NCI-H2081 treated with DMSO at 0.1 percent for 48 hours (cell line): ENCODE results near the gene MME.
"Not testable (repeated sequence)": the region's sequence is repeated elsewhere in the genome, so short reads cannot be mapped to it uniquely, and the experiment has no call there.

Experiments
- DNase-seq: peaks from one replicate; lab custom pipeline; 2025; lab: John Stamatoyannopoulos, UW

The MME gene

DNA sequence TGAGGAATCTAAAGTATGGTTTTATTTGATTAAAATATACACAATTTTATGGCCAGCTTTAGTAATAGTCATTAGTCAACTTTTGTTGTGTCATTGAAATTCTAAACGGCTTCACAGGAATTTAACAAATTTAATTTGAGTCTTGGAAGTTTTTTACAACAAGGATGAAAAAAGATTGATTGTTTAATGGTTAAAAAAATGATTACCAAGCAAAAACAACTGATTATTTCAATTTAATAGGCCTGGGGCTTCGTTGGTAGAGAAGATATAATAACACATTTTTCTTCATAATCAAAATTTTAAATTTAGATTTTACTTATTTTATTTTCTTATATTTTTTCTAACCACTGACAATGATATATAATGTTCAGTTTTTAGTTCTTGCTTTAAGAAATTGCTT, 4.4 kb downstream of the MME start:
- DNase-seq, result no peak

DNA sequence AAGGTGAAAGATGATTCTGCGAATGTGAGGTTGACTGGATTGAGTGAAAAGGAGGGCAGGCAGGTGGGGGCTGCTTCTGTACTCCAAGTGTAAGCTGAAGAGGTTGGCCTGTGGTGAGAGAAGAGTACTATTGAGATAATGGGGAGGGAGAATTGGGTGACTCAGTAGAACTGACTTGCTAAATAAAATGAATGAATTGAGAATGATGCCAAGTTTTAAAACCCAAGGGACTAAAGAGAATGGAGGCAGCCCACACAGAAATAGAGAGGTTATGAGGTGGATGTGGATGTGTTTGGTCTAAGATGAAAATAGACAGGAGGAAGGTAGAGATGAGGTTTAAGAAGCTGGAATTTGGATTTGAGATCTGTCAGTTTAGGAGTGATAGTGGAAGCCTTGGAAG, 5.9 kb downstream of the MME start:
- DNase-seq, result no peak

DNA sequence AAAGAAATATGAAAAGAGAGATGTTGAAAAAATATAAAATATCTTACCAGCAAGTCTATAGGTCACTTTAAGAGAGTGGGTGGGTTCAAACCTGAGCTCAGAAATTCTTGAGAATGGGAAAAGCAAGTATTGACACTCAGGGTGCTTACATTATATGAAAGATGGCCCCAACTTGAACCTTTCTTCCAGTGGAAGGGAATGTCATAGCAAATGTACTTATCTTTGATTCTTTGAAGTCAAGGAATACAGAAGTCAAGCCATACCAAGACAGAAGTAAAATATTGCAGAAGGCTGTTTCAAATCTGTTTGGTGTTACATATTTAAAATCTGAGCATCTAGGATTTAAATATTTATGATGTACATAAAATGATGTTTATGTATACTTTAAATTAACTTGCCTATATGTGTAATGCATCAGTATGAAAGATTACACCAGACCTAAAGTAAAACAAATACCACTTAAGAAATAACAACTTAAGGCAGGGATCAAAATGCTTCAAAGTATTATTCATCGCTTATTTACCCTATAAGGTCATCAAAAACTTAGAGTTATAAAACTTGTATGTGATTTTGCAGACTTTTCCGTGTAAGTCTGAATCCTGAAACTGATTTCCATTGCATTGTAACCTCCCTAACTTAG, 8.7 kb downstream of the MME start:
- DNase-seq, result no peak

DNA sequence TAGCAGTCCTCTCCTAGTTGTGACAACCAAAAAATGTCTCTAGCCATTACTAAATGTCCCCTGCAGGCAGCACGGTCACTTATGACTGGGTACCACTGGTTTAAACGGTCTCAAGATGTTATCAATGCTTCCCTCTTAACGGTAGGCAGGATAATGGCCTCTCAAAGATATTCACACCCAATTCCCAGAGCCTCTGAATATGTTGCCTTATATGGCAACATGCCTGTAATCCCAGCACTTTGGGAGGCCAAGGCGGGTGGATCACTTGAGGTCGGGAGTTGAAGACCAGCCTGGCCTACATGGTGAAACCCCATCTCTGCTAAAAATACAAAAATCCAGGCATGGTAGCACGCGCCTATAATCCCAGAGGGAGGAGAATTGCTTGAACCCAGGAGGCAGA, 9.4 kb downstream of the MME start:
- DNase-seq, result no peak

DNA sequence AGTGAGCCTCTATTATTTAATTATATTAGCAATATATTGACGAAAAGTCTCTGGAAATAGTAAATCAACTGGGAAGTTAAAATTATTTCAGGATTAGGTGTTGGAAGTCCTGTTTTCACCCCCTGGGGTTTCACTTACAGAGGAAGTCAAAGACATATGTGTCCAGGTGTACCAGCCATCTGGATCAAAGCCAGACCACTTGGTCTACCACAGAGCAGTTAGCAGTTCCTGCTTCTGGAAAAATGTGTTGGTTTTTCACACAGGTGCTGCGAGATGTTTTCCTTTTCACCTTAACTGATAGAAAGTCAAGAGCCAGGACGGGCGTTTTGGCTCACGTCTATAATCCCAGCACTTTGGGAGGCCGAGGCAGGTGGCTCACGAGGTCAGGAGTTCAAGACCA, 13.1 kb downstream of the MME start:
- peak; percentile 88 for DNase-seq

DNA sequence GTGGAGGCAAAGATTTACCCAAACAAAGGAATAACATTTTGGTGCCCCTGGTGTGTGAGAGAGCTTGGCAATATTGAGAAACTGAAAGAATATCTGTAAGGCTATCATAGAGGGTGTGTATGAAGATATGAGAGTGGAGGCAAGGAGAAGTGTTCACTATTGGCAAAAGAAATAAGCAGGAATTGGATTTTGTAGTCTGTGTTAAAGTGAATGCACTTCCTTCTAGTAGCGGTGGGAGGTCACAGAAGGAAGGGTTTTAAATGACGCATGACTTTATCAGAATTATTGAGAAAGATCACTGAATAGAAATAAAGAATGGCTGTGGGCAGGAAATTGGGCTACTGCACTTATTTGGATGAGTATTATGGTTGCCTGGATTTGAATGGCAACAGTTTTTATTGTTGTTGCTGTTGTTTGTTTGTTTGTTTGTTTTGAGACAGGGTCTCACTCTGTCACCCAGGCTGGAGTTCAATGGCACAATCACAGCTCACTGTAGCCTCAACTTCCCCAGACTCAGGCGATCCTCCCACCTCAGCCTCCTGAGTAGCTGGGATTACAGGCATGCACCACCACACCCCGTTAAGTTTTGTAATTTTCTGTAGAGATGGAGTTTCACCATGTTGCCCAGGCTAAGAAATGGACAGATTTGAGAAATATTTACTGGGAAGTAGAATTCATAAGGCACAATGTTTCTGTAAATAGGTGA, 16.3 kb downstream of the MME start:
- no peak for DNase-seq

DNA sequence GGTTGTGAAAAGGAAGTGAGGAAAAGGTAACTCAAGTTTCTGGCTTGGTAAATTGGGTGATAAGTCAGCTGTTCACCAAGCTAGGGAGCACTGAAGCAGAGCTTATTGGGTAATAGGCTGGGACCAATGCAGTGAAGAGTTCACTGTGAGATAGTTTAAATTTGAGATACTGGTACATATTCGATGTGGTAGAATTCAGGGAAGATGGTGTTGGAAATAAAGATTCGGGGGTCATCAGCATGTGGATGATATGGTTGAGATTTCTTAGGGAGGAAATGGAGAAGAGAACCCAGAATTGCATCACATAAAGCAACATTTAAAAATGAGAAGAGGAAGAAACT, 16.9 kb downstream of the MME start:
- no peak for DNase-seq

DNA sequence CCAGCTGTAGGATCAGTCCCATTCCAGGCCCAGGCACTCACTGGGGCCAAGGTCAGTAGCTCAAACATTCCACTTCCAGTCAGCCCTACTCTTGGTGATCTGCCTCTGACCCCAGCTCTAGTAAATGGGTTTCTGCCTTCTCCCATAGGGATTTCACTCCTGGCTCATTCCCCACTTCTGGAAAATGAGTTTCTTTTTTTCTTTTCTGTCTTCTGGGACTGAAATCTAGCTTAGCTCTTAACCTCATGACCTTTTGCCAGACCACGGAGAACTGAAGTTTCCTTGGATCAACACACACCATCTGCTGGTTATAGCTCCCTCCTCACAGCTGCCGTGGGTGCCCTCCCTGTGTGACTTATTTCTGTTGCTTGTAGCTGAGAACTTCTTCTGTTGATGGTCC, 21.3 kb downstream of the MME start:
- no peak for DNase-seq

DNA sequence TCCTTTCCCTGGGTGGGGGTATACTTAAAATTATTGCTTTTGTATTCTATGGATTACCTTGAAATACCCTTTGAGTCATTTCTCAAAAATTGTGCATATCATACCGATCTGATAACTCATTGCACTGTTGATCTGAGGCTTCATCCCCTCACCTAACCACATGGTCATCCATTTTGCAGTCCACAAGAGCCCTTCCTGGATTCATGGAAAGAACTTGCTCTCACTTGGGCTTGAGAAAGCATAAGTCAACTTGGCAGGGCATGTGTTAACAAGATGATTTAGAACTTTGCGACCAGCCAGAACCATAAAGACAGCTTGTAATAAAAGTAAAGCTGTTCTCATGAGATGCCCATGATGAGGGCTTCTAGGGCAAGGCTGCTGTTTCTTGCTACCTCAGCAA, 22.2 kb downstream of the MME start:
- DNase-seq, result no peak

DNA sequence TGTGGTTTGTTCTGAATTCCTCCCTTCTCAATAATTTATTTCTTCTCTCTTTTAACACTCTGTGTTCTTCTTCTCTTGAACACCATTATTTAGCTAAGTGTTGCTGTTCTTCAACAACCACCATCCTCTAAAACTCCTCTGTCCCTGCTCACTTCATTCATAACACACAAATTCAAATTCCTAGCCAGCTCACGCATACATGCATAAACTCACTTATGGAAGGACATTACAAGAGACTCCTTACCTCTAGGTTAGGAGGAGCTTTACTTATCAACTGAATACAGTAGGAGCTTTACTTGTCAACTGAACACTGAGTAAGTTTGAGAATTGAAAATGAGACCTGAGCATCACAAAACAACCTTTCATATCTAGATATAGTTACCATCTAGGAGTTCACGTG, 23.6 kb downstream of the MME start:
- no peak for DNase-seq

DNA sequence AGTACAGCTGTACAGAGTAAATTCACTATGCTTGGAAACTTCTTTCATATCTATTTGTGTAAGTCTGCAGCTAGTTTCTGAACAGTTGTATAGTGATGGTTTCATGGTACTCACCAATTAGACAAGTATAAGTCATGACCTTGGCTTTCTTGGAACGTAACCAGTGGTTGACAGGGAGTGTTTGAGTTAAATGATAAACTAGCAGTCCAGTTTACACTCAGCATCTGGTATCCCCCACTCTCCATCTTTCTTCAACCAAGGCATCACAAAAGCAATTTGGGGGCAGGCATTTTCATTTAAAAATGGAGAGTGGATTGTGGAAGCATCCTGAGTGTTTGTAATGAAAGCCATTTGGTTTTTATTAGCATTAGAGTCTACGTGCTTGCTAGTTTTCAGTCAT, 26.0 kb downstream of the MME start:
- DNase-seq, result no peak

DNA sequence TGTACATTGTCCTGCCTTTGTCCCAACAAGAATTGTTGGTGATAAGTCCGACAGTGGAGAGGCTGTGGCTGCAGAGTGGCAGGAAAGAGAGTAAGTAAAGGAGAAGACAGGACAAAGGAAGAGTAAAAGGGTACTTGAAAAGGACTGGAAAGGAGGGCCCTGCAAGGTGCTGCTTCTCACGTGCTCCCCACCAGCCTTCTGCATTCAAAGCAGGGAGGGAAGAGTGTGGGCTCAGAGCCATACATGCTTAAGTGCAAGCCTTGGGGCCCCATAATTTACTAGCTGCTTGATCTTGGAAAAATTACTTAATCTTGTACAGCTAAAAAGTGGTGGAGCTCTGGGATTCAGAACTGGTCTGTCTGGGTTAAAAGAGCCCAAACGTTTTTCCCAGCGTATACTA, 29.9 kb downstream of the MME start:
- DNase-seq, result no peak

DNA sequence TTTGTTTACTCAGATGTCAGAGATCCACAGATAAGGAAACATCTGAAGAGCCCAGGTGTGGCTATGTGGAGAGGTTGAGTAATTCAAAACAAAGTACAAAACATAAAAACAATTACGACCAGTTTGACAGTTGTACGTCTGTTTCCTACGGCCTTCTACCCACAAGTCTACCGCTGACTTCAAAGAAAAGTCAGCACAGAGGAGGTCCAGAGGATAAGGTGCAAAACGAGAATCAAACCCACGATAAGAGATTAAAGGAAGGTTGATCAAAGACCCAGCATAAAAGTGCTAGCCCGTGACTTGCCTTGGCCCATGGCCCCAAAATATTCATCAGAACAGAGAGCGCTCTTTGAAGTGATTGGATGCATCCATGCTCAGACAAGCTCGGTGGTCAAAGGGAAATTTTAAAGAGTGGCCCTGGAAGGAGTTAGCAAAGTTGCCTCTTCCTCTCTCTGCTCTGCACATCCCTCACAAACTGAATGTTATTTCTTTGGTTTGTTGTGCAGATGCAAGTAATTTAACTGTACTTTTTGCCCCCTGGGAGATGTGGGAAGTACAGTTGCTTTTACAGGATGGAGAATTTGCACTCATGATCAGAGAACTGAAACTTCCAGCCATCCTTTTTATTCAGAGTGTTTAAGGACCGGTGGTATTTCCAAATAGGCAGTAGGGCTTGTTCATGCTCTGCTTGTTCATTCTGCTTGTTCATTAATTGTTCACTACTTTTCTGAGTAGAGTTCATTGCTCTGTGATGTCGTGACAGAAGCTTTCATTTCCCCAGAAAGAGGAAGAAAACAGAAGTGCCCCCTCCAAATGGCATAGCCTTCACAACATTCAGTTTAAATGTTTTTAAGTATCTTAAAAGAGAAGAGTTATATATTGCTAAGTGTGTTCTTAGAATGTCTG, 31.1 kb downstream of the MME start:
- no peak for DNase-seq

DNA sequence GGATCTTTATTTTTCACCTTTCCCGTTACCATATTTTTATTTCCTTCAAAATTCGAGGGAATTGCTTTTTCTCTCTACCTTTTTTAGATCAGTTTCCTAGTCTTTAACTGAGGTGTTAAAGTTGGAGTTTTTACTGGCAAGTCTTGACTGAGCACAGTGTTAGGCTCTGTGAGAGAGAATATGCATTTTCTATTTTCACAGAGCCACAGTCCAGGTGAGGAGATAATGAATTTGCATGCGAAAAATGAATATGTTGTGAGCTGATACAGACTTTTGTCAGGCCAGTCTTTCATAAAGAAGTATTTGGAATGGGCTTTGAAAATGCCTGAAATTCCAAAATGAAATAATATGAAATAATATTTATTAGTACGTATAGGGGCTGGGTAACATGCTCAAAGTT, 31.9 kb downstream of the MME start:
- no peak for DNase-seq

DNA sequence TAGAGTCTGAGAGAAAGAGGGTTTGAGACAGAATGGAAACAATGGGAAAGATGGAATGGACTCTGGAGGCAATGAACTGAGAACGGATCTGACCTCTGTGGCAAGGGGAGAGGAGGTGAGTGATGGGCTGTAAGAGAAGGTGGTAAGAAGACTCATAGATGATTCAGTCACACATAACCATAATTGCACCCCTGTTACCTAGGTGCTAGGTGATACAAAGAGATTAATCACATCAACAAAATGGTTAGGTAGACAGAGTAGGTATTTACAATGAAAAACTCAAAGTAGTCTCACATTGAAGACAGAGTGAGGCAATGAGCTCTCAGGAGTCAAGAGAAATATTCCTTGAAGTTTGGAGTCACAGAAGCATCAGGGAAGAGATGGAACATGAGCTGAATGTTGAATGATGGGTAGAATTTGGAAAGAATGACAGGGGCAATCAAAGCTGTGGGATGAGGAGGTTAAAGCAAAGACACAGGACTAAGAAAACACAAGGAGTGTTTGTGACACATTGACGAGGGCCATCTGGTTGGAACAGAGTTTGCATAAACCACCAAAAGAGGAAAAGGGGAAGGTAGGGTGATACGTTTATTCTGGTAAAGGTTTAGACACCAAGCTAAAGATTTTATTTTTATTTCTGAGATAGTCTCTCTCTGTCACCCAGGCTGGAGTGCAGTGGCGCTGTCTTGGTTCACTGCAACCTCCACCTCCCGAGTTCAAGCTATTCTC, 32.7 kb downstream of the MME start:
- DNase-seq, result no peak

DNA sequence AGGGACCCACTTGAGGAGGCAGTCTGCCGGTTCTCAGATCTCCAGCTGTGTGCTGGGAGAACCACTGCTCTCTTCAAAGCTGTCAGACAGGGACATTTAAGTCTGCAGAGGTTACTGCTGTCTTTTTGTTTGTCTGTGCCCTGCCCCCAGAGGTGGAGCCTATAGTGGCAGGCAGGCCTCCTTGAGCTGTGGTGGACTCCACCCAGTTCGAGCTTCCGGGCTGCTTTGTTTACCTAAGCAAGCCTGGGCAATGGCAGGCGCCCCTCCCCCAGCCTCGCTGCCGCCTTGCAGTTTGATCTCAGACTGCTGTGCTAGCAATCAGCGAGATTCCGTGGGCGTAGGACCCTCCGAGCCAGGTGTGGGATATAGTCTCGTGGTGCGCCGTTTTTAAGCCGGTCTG, 44.6 kb downstream of the MME start:
- not testable (repeated sequence) for DNase-seq

DNA sequence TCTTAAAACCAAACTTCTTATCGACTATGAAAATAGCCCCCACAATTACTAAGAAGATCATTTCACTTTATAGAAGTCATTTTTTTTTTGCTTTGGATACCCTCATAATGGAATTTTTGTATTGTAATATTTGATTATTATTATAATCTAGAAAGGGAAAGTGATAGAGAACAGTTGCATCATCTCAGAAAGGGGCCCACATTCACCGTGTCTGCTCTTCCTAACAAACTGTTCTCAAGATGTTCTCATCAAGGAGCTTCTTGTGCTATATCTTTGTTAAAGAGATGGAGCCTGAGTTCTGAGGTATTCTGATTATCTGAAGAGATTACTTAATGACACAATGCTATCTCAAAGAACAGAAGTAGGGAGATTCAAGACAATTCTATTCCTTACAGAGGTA, 49.3 kb downstream of the MME start:
- DNase-seq, result no peak

DNA sequence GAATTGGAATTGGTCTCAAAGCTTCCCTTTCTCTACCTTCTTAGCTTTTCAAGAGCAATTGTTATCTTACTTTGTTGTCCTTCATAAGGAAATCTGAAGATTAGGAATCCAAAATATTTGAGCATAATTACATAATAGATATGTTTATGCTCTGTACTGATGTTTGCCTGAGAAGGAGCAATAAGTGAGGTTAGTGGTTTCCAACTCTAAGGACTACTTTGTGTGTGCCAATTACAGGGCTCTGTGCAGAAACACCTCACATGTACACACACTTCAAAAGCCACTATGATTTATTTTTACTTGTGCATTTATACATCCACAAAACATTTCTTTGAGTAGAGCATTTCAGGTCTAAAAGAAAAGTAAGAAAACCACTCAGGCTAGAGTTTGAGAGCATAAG, 49.9 kb downstream of the MME start:
- DNase-seq, result no peak

DNA sequence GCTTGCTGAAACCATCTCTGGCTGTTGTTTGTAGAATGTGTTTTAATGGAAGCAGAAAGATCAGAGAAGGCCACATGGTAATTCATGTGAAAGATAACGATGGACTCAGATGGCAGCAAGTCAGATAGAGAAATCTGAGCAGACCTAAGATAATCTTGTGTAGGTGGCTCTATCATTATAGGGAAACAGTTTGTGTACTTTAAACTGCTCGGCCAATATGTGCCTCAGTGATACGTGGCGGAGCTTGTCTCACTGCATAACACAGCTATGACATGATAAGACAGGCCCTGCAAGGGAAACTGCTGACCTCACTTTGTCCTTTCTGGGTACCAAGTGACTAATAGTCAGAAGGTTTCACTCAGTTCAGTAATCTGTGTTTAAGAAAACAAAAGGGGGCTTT, 51.0 kb downstream of the MME start:
- DNase-seq, result no peak

DNA sequence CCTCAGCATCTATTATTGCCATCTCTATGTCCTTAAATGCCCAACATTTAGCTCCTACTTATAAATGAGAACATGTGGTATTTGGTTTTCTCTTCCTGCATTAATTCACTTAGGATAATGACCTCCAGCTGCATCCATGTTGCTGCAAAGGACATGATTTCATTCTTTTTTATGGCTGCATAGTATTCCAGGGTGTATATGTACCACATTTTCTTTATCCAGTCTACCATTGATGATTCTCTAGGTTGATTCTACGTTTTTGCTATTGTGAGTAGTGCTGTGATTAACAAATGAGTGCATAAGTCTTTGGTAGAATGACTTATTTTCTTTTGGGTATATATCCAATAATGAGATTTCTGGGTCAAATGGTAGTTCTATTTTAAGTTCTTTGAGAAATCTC, 54.2 kb downstream of the MME start:
- not testable (repeated sequence) for DNase-seq

DNA sequence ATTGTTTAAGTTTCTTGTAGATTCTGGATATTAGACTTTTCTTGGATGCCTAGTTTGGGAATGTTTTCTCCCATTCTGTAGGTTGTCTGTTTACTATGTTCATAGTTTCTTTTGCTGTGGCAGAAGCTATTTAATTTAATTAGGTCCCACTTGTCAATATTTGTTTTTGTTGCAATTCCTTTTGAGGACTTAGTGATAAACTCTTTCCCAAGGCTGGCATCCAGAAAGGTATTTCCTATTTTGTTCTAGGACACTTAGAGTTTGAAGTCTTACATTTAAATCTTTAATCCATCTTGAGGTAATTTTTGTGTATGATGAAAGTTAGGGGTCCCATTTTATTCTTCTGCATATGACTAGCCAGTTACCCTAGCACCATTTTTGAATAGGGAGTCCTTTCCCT, 54.9 kb downstream of the MME start:
- no peak for DNase-seq

DNA sequence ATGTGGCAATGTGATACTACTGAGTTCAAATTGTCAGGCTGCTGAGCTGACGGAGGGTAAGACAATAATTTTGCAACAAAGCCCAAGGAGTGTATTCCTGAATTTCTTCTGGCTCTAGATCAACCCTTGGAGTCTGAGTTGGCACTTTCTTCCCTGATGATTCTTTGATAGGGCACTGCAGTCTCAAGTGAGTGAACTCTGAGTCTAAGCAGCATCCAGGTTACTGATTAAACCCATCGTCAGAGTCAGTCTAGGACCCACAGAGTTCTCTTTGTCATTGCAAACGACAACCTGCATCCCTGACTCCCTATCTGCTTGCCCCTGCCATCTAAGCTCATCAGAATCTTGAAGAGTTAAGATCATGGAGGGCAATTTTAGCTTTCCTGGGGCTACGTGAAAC, 58.6 kb downstream of the MME start:
- DNase-seq, result no peak

DNA sequence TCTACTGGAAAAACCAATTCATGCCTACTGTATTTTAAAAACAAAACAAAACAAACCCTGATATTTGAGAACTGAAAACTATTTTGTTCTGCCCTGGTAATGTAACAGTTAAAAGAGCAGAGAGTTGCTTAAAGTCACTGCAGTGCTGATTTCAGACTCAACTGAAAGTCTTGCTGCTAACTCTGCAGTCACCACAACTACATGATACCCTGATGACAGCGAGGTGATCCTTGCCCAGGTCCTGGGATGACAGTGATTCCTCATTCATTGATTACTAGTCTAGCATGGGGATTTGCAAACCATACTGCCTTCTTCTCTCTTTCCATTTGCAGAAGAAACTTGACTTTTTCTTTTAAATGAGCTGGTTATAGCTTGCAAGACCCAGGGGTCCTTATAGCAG, 67.5 kb downstream of the MME start:
- DNase-seq, result no peak
